Measurements from ENCODE around the gene SLC44A5.

SLC44A5 gene

GRCh38 chr1:75472089-75472970, 138.6 kb downstream of the SLC44A5 start:
- no peak overlapping the region for H3K4ac ChIP-seq (ENCODE audit: low read length)
- no peaks in the 10 kb centered on the region for H3K4me1 ChIP-seq (ENCODE audit: control insufficient read depth in 2 of 2, insufficient read depth in 1 of 2, low read depth in 1 of 2, low read length in 2 of 2)
- no peak overlapping the region for H2AFZ ChIP-seq (ENCODE audit: low read length)
- H3K36me3 ChIP-seq (replicated peaks in 1 of 2; ENCODE audit: control insufficient read depth in 2 of 2, insufficient read depth in 2 of 2, low read length in 2 of 2), result no peaks in the 10 kb centered on the region
- DNase-seq (ENCODE audit: low spot score), result no peak
- no peak overlapping the region for H2AK5ac ChIP-seq (ENCODE audit: low read depth, low read length)
- no peak overlapping the region for H3K9ac ChIP-seq (ENCODE audit: low read depth, low read length, poor library complexity)
- no peak overlapping the region for H3K4me2 ChIP-seq (ENCODE audit: insufficient read depth, low read length, poor library complexity, severe bottlenecking)
- no CpG with 5 or more reads among the region's 5 CpGs for WGBS, 2 donors (ENCODE audit: extremely low coverage in 2 of 2, insufficient read length in 2 of 2, insufficient replicate concordance in 1 of 2)
- no peak overlapping the region for H3K23ac ChIP-seq (ENCODE audit: low read depth, low read length, poor library complexity)
- no peaks in the 10 kb centered on the region for H3K9me3 ChIP-seq (replicated peaks in 1 of 2; ENCODE audit: control insufficient read depth in 2 of 2, insufficient read depth in 1 of 2, low read depth in 1 of 2, low read length in 2 of 2)
- no peak overlapping the region for H2BK12ac ChIP-seq (ENCODE audit: low read length)
- no peak overlapping the region for H2BK15ac ChIP-seq (ENCODE audit: low read length)
- no peak overlapping the region for H2BK5ac ChIP-seq (ENCODE audit: low read length)
- no peak overlapping the region for H2BK120ac ChIP-seq (ENCODE audit: low read depth, low read length)
- H3K4me3 ChIP-seq (ENCODE audit: low read length in 2 of 2), result no peak overlapping the region
- no peak overlapping the region for H3K27ac ChIP-seq (replicated peaks; ENCODE audit: low read length)
- no peak overlapping the region for H4K91ac ChIP-seq (ENCODE audit: low read depth, low read length, poor library complexity)
- no peak overlapping the region for H3K14ac ChIP-seq (ENCODE audit: low read length)
- H3K18ac ChIP-seq (ENCODE audit: low read length), result no peak overlapping the region
- H3K27me3 ChIP-seq (ENCODE audit: control insufficient read depth in 3 of 3, insufficient read depth in 3 of 3, low read depth in 1 of 3, low read length in 3 of 3), result no peaks in the 10 kb centered on the region
- H4K8ac ChIP-seq (ENCODE audit: low read depth, low read length), result no peak overlapping the region
- H3K79me1 ChIP-seq (ENCODE audit: low read depth, low read length), result no peaks in the 10 kb centered on the region

- Histone ChIP-seq H2BK120ac (ENCODE audit: low read depth, low read length) (no peak overlapping the region), H3K9ac (ENCODE audit: low read depth, low read length, poor library complexity) (no peak overlapping the region), H2BK12ac (ENCODE audit: low read length) (no peak overlapping the region), H3K79me1 (ENCODE audit: low read depth, low read length) (no peaks in the 10 kb centered on the region), H3K9me3 (replicated peaks in 1 of 2; ENCODE audit: control insufficient read depth in 2 of 2, insufficient read depth in 1 of 2, low read depth in 1 of 2, low read length in 2 of 2) (no peaks in the 10 kb centered on the region), H3K4me2 (ENCODE audit: insufficient read depth, low read length, poor library complexity, severe bottlenecking) (no peak overlapping the region), H2AK5ac (ENCODE audit: low read depth, low read length) (no peak overlapping the region), H3K14ac (ENCODE audit: low read length) (no peak overlapping the region), H4K8ac (ENCODE audit: low read depth, low read length) (no peak overlapping the region), H3K4ac (ENCODE audit: low read length) (no peak overlapping the region), H2BK5ac (ENCODE audit: low read length) (no peak overlapping the region), H3K4me1 (ENCODE audit: control insufficient read depth in 2 of 2, insufficient read depth in 1 of 2, low read depth in 1 of 2, low read length in 2 of 2) (no peaks in the 10 kb centered on the region), H3K27me3 (ENCODE audit: control insufficient read depth in 3 of 3, insufficient read depth in 3 of 3, low read depth in 1 of 3, low read length in 3 of 3) (no peaks in the 10 kb centered on the region), H2AFZ (ENCODE audit: low read length) (no peak overlapping the region), H3K23ac (ENCODE audit: low read depth, low read length, poor library complexity) (no peak overlapping the region), H3K4me3 (ENCODE audit: low read length in 2 of 2) (no peak overlapping the region), H3K18ac (ENCODE audit: low read length) (no peak overlapping the region), H3K36me3 (replicated peaks in 1 of 2; ENCODE audit: control insufficient read depth in 2 of 2, insufficient read depth in 2 of 2, low read length in 2 of 2) (no peaks in the 10 kb centered on the region), H2BK15ac (ENCODE audit: low read length) (no peak overlapping the region), H3K27ac (replicated peaks; ENCODE audit: low read length) (no peak overlapping the region), H4K91ac (ENCODE audit: low read depth, low read length, poor library complexity) (no peak overlapping the region)
- WGBS, 2 donors (ENCODE audit: extremely low coverage in 2 of 2, insufficient read length in 2 of 2, insufficient replicate concordance in 1 of 2), result no CpG with 5 or more reads among the region's 3 CpGs
- DNase-seq (ENCODE audit: low spot score), result peak; percentile 3
Measured at GRCh38 chr1:75471252-75471651, 139.7 kb downstream of the SLC44A5 start.

- Histone ChIP-seq H4K8ac (ENCODE audit: low read depth, low read length) (no peak overlapping the region), H2BK15ac (ENCODE audit: low read length) (no peak overlapping the region), H4K91ac (ENCODE audit: low read depth, low read length, poor library complexity) (no peak overlapping the region), H2BK5ac (ENCODE audit: low read length) (no peak overlapping the region), H2BK120ac (ENCODE audit: low read depth, low read length) (no peak overlapping the region), H3K4me2 (ENCODE audit: insufficient read depth, low read length, poor library complexity, severe bottlenecking) (no peak overlapping the region), H3K4ac (ENCODE audit: low read length) (no peak overlapping the region), H2AFZ (ENCODE audit: low read length) (no peak overlapping the region), H3K9me3 (replicated peaks in 1 of 2; ENCODE audit: control insufficient read depth in 2 of 2, insufficient read depth in 1 of 2, low read depth in 1 of 2, low read length in 2 of 2) (no peaks in the 10 kb centered on the region), H2BK12ac (ENCODE audit: low read length) (no peak overlapping the region), H3K14ac (ENCODE audit: low read length) (no peak overlapping the region), H3K4me3 (ENCODE audit: low read length in 2 of 2) (no peak overlapping the region), H3K23ac (ENCODE audit: low read depth, low read length, poor library complexity) (no peak overlapping the region), H3K27ac (replicated peaks; ENCODE audit: low read length) (no peak overlapping the region), H3K27me3 (ENCODE audit: control insufficient read depth in 3 of 3, insufficient read depth in 3 of 3, low read depth in 1 of 3, low read length in 3 of 3) (no peaks in the 10 kb centered on the region), H2AK5ac (ENCODE audit: low read depth, low read length) (no peak overlapping the region), H3K36me3 (replicated peaks in 1 of 2; ENCODE audit: control insufficient read depth in 2 of 2, insufficient read depth in 2 of 2, low read length in 2 of 2) (no peaks in the 10 kb centered on the region), H3K9ac (ENCODE audit: low read depth, low read length, poor library complexity) (no peak overlapping the region), H3K4me1 (ENCODE audit: control insufficient read depth in 2 of 2, insufficient read depth in 1 of 2, low read depth in 1 of 2, low read length in 2 of 2) (no peaks in the 10 kb centered on the region), H3K18ac (ENCODE audit: low read length) (no peak overlapping the region), H3K79me1 (ENCODE audit: low read depth, low read length) (no peaks in the 10 kb centered on the region)
- DNase-seq (ENCODE audit: low spot score), result no peak
- no CpG with 5 or more reads among the region's 6 CpGs for WGBS, 2 donors (ENCODE audit: extremely low coverage in 2 of 2, insufficient read length in 2 of 2, insufficient replicate concordance in 1 of 2)
Measured at GRCh38 chr1:75470448-75470847, 140.5 kb downstream of the SLC44A5 start.

- Histone ChIP-seq H2BK12ac (ENCODE audit: low read length) (no peak overlapping the region), H2AK5ac (ENCODE audit: low read depth, low read length) (no peak overlapping the region), H4K91ac (ENCODE audit: low read depth, low read length, poor library complexity) (no peak overlapping the region), H2BK120ac (ENCODE audit: low read depth, low read length) (no peak overlapping the region), H2BK5ac (ENCODE audit: low read length) (no peak overlapping the region), H3K18ac (ENCODE audit: low read length) (no peak overlapping the region), H2AFZ (ENCODE audit: low read length) (no peak overlapping the region), H3K14ac (ENCODE audit: low read length) (no peak overlapping the region), H3K36me3 (replicated peaks in 1 of 2; ENCODE audit: control insufficient read depth in 2 of 2, insufficient read depth in 2 of 2, low read length in 2 of 2) (no peaks in the 10 kb centered on the region), H3K27ac (replicated peaks; ENCODE audit: low read length) (no peak overlapping the region), H3K27me3 (ENCODE audit: control insufficient read depth in 3 of 3, insufficient read depth in 3 of 3, low read depth in 1 of 3, low read length in 3 of 3) (no peaks in the 10 kb centered on the region), H3K9me3 (replicated peaks in 1 of 2; ENCODE audit: control insufficient read depth in 2 of 2, insufficient read depth in 1 of 2, low read depth in 1 of 2, low read length in 2 of 2) (no peaks in the 10 kb centered on the region), H3K9ac (ENCODE audit: low read depth, low read length, poor library complexity) (no peak overlapping the region), H3K4ac (ENCODE audit: low read length) (no peak overlapping the region), H3K4me1 (ENCODE audit: control insufficient read depth in 2 of 2, insufficient read depth in 1 of 2, low read depth in 1 of 2, low read length in 2 of 2) (no peaks in the 10 kb centered on the region), H4K8ac (ENCODE audit: low read depth, low read length) (no peak overlapping the region), H3K79me1 (ENCODE audit: low read depth, low read length) (no peaks in the 10 kb centered on the region), H3K23ac (ENCODE audit: low read depth, low read length, poor library complexity) (no peak overlapping the region), H3K4me3 (ENCODE audit: low read length in 2 of 2) (no peak overlapping the region), H2BK15ac (ENCODE audit: low read length) (no peak overlapping the region), H3K4me2 (ENCODE audit: insufficient read depth, low read length, poor library complexity, severe bottlenecking) (no peak overlapping the region)
- no peak for DNase-seq (ENCODE audit: low spot score)
- no CpG with 5 or more reads among the region's 7 CpGs for WGBS, 2 donors (ENCODE audit: extremely low coverage in 2 of 2, insufficient read length in 2 of 2, insufficient replicate concordance in 1 of 2)
Measured at GRCh38 chr1:75469586-75470173, 141.2 kb downstream of the SLC44A5 start.
